NCI-H1105 treated with DMSO at 0.1 percent for 48 hours (cell line): ENCODE measurements around the gene RUFY2.
"Not testable (repeated sequence)": the region's sequence is repeated elsewhere in the genome, so short reads cannot be mapped to it uniquely, and the experiment has no call there.

Experiments
- DNase-seq: peaks from one replicate; lab custom pipeline; 2025; lab: John Stamatoyannopoulos, UW

The RUFY2 gene

DNA sequence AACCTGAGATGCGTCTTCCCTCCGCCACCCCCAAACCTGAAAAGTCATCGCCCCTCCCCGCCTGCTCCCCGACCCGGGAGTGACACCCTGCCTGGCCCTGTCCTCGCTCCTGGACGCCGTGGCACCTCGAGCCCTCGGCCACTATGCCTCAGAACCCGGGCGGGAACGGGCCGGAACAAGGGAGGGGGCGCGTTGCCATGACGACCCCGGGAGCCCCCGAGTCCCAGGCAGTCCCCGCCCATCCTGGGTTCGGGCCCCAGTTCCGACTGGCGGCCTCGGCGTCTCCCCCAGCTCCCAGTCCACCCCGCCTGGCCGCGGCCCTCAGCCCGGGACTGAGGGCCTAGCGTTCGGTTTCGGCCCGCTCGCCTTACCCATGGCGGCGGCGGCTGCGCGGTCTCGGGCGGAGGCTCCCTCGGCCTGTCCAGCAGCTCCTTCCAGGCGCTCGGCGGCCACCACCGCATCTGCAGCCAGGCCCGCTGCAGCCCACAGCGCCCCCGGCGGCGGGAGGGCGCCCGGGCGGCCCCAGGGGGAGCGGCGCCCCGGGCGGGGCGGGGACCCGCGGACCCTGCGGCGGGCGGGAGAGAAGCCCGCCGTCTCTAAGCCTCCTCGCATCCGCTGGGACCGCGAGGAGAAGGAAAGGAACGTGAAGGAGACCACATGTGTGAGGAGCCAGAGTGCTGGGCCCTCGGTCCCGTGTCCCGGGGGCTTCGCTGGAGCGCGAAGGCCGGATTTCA is at the start of gene RUFY2:
RUFY2 (minus strand) TSS at position 463 of the 734 bp plus-strand sequence; CDS start at position 375, 88 bp downstream.
- peak; percentile 63 for DNase-seq

GRCh38 chr10:68449698-68450097 is 42.6 kb upstream of the RUFY2 start:
- DNase-seq, result not testable (repeated sequence)

DNA sequence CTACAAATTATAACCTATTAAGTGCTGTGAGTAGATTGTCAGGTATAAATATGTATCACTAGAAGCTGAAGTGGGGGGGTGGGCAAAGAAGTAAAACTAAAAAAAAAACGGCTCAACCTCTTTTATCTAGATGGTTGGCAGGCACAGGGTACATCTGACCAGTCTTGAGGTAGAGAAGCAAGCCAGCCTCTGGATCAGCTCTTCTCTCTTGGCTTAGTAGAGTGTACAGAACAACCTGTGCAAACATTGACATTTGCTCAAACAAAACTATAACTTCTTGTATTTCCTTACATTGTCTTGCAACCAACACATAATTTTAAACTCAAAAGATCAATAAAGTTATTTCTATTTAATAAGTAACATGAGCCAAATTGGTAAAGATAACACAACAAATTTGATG is 39.1 kb upstream of the RUFY2 start:
- DNase-seq, result no peak

- no peak for DNase-seq
These were observed 35.9 kb upstream of the RUFY2 start for GRCh38 chr10:68442971-68443370.

GRCh38 chr10:68440898-68441297 is 33.8 kb upstream of the RUFY2 start:
- DNase-seq, result no peak

GRCh38 chr10:68435803-68436202 is 28.7 kb upstream of the RUFY2 start:
- DNase-seq, result no peak

GRCh38 chr10:68434657-68435056 is 27.6 kb upstream of the RUFY2 start:
- no peak for DNase-seq

DNA sequence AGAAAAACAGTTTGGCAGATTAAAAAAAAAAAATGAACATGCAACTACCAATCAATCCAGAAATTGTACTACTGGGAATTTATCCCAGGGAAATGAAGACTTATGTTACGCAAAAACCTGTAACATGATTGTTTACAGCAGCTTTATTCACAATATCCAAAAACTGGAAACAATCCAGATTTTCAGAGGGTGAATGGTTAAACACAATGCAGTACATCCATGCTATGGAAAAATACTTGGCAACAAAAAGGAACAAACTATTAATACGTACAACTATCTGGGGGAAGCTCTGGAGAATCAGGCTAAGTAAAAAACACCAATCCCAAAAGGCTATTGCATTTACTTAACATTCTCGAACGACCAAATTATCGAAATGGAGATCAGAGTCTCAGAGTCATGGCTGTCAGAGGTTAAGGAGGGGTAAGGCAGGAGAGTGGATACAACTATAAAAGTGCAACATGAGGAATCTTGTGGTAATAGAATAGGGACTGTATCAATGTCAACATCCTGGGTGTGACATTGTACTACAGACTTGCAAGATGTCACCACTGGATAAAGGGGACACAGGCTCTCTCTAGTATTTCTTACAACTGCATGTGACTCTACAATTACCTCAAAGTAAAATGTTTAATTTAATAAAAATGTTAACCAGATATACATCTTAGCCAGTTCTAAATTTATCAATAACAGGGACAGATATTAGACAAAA is 21.5 kb upstream of the RUFY2 start:
- no peak for DNase-seq

- DNase-seq, result no peak
These were observed 17.5 kb upstream of the RUFY2 start for GRCh38 chr10:68424454-68425014.

GRCh38 chr10:68423522-68423921 is 16.4 kb upstream of the RUFY2 start:
- DNase-seq, result no peak

DNA sequence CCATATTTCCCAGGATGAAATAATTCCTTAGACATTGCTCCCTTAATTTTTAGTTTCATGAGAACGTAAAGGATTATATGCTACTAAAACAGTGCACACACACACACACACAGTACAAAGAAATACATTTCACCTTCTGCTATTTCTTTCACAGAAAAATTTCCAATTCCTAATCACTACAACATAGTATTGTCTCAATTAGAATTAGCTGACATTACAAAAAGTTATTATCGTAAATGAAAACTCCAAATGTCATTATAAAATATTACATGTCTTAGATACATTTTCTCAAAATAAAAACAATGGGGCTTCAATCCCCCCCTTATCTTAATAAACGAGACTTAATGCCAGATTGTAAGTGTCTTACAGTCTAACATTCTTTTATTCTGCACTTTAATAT is 12.3 kb upstream of the RUFY2 start:
- no peak for DNase-seq

DNA sequence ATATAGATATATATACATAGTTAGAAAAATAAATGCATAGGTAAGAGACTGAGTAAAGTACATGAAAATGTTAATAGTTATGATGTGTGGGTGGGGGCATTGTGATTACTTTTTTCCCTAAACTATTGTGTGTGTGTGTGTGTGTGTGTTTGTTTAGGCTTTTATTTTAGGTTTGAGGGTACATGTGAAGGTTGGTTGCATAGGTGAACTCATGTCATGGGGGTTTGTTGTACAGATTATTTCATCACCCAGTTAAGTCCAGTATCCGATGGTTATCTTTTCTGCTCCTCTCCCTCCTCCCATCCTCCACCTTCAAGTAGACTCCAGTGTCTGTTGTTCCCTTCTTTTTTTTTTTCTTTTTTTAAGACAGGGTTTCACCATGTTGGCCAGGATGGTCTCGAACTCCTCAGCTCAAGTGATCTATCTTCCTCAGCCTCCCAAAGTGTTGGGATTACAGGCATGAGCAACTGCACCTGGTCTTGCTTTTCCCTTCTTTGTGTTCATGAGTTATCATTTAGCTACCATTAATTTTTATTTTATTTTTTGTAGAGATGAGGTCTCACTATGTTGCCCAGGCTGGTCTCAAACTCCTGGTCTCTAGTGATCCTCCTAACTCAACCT is 1.9 kb upstream of the RUFY2 start:
- no peak for DNase-seq

- peak; percentile 60 for DNase-seq
These were observed 814 bp downstream of the RUFY2 start for GRCh38 chr10:68406111-68406814.

DNA sequence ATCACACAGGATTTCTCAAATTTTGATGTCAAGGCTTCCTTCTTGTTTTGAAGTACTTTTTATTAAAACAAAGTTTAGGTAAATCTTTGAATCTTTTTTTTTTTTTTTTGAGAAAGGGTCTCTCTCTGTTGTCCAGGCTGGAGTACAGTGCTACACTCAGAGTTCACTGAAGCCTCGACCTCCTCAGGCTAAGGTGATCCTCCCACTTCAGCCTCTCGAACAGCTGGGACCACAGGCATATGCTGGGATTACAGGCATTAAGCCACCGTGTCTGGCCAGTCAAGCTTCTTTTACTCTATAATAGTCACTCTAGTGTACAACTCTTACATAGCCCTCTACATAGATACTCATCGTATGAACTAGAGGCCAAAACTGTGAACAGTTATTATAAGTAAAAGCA is 3.4 kb downstream of the RUFY2 start:
- DNase-seq, result no peak

- DNase-seq, result no peak
These were observed 4.8 kb downstream of the RUFY2 start for GRCh38 chr10:68402276-68402675.

DNA sequence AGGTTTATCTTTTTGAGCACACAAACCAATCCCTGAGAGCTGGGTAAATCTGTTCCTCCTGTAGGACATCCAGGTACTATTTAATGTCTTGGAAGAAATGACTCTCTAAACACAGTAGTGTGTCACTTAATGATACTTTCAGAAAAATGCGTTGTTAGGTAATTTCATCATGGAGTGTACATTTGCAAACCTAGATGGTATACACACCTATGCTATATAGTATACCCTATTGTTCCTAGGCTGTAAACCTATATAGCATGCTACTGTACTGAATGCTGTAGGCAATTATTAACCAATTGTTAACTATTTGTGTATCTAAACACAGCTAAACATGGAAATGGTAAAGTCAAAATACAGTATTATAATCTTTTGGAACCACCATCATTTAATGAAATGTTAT is 10.1 kb downstream of the RUFY2 start:
- no peak for DNase-seq

DNA sequence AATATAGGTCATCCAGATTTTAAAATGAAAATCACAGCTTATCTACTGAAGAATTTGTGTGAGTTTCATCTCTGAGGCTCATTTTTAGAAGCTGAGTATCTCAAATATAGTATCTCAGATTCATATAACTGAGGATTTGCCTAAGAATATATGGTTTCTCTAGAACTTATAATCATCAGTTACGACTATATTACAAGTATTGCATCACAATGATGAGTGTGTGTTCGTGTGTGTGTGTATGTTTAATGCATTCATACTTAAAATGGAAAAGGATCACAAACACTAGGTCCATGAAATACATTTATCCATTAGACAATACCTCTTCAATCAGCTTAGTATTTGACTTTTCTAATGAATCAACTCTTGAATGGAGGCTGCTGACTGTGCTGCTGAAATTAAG is 21.3 kb downstream of the RUFY2 start:
- no peak for DNase-seq

GRCh38 chr10:68371604-68372003 is 35.5 kb downstream of the RUFY2 start:
- no peak for DNase-seq

DNA sequence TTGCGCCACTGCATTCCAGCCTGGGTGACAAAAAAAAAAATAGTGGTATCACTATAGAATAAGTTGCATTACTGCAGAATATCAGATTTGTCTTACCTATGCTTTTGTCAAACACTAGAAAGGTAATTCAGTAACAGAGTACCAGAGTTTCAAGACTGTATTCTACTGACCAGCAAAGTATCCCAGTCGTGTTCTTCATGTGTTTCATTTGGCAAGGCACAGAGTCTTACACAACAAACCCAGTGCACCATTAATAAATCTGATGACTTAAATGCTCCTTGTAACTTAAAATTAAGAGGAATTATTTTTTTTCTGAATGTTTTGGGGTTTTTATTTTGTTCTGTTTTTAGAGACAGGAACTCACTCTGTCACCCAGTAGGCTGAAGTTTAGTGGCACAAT is 40.0 kb downstream of the RUFY2 start:
- DNase-seq, result no peak

DNA sequence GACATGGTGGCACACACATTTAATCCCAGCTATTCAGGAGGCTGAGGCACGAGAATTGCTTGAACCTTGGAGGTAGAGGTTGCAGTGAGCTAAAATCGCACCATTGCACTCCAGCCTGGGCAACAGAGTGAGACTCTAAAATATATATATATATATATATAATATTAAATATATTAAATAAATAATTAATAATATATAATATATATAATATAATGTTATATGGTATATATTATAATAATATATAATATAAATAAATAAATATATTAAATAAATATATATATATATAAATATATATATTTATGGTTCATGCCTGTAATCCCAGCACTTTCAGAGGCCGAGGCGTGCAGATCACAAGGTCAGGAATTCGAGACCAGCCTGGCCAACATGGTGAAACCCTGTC is 40.5 kb downstream of the RUFY2 start:
- no peak for DNase-seq

- no peak for DNase-seq
These were observed 41.5 kb downstream of the RUFY2 start for GRCh38 chr10:68365611-68366010.
